ENCODE results near the gene NLRP7. TPM values are rescaled to one million over a fixed set of nuclear protein-coding genes. Genes with fewer than 3 reads are reported as not detected.
"Not testable (repeated sequence)": the region's sequence is repeated elsewhere in the genome, so short reads cannot be mapped to it uniquely, and the experiment has no call there.

NLRP7 gene
- polyA plus RNA-seq, 2 donors = not detected

GRCh38 chr19:54923276-54923675 lies 24.1 kb downstream of the NLRP7 start:
- H3K27ac ChIP-seq (ENCODE audit: low read depth in 2 of 2, low read length in 1 of 2) = no peak overlapping the region
- no peaks in the 10 kb centered on the region for H3K4me1 ChIP-seq (ENCODE audit: control insufficient read depth in 2 of 2, insufficient read depth in 2 of 2, low read length in 1 of 2)
- H3K36me3 ChIP-seq (ENCODE audit: control insufficient read depth in 2 of 2, insufficient read depth in 2 of 2, low read length in 1 of 2) = no peaks in the 10 kb centered on the region
- WGBS, 2 donors = 74 to 77% methylated on average over 9 of the region's 9 CpGs
- H3K27me3 ChIP-seq (ENCODE audit: control insufficient read depth in 1 of 2, insufficient read depth in 2 of 2, low read length in 2 of 2) = no peaks in the 10 kb centered on the region
- H3K9me3 ChIP-seq (ENCODE audit: control insufficient read depth in 2 of 2, insufficient read depth in 1 of 2, low read depth in 1 of 2, low read length in 1 of 2) = peaks cover 4 to 7% of the 10 kb centered on the region in 2 donors
- no peak overlapping the region for H3K4me3 ChIP-seq (ENCODE audit: low read depth in 1 of 2, low read length in 2 of 2)

GRCh38 chr19:54921082-54921481 lies 26.2 kb downstream of the NLRP7 start:
- Histone ChIP-seq H3K4me3 (ENCODE audit: low read depth in 1 of 2, low read length in 2 of 2) (no peak overlapping the region), H3K4me1 (ENCODE audit: control insufficient read depth in 2 of 2, insufficient read depth in 2 of 2, low read length in 1 of 2) (no peaks in the 10 kb centered on the region), H3K36me3 (ENCODE audit: control insufficient read depth in 2 of 2, insufficient read depth in 2 of 2, low read length in 1 of 2) (no peaks in the 10 kb centered on the region), H3K27ac (ENCODE audit: low read depth in 2 of 2, low read length in 1 of 2) (no peak overlapping the region), H3K27me3 (ENCODE audit: control insufficient read depth in 1 of 2, insufficient read depth in 2 of 2, low read length in 2 of 2) (peaks cover 0 to 3% of the 10 kb centered on the region in 2 donors), H3K9me3 (ENCODE audit: control insufficient read depth in 2 of 2, insufficient read depth in 1 of 2, low read depth in 1 of 2, low read length in 1 of 2) (no peaks in the 10 kb centered on the region)
- 48 to 58% methylated on average over 7 of the region's 7 CpGs for WGBS, 2 donors

GRCh38 chr19:54919646-54920563 lies 27.4 kb downstream of the NLRP7 start:
- not testable (repeated sequence) for H3K4me3 ChIP-seq (ENCODE audit: low read depth in 1 of 2, low read length in 2 of 2); H3K27ac ChIP-seq (ENCODE audit: low read depth in 2 of 2, low read length in 1 of 2); H3K9me3 ChIP-seq (ENCODE audit: control insufficient read depth in 2 of 2, insufficient read depth in 1 of 2, low read depth in 1 of 2, low read length in 1 of 2); H3K4me1 ChIP-seq (ENCODE audit: control insufficient read depth in 2 of 2, insufficient read depth in 2 of 2, low read length in 1 of 2); H3K27me3 ChIP-seq (ENCODE audit: control insufficient read depth in 1 of 2, insufficient read depth in 2 of 2, low read length in 2 of 2); H3K36me3 ChIP-seq (ENCODE audit: control insufficient read depth in 2 of 2, insufficient read depth in 2 of 2, low read length in 1 of 2)
- 36% methylated on average over 21 to 23 of the region's 24 CpGs for WGBS, 2 donors

- no peak overlapping the region for H3K4me3 ChIP-seq (ENCODE audit: low read depth in 1 of 2, low read length in 2 of 2)
- H3K4me1 ChIP-seq (ENCODE audit: control insufficient read depth in 2 of 2, insufficient read depth in 2 of 2, low read length in 1 of 2) = no peaks in the 10 kb centered on the region
- WGBS, 2 donors = 79 to 80% methylated on average over 9 of the region's 9 CpGs
- H3K36me3 ChIP-seq (ENCODE audit: control insufficient read depth in 2 of 2, insufficient read depth in 2 of 2, low read length in 1 of 2) = no peaks in the 10 kb centered on the region
- H3K27me3 ChIP-seq (ENCODE audit: control insufficient read depth in 1 of 2, insufficient read depth in 2 of 2, low read length in 2 of 2) = peaks cover 0 to 3% of the 10 kb centered on the region in 2 donors
- H3K27ac ChIP-seq (ENCODE audit: low read depth in 2 of 2, low read length in 1 of 2) = no peak overlapping the region
- no peaks in the 10 kb centered on the region for H3K9me3 ChIP-seq (ENCODE audit: control insufficient read depth in 2 of 2, insufficient read depth in 1 of 2, low read depth in 1 of 2, low read length in 1 of 2)
These were observed 28.8 kb downstream of the NLRP7 start for GRCh38 chr19:54918499-54918898.

DNA sequence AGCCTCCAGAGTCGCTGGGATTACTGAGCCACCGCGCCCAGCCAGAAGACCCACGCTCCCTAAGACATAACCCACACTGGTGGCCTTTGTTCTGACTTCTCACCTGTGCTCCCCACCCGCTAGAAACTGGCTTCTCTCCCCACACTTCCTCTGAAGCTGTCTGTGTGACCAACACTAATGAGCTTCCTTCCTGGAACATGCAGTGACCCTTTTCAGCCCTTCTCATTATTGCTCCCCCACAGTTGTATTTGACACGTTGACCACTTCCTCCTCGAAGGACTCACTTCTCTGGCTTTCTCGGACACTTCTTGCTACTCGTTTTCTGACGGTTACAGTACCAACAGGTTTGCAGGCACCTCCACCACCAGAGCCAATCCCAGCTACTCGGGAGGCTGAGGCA lies 30.5 kb downstream of the NLRP7 start:
- no peaks in the 10 kb centered on the region for H3K36me3 ChIP-seq (ENCODE audit: control insufficient read depth in 2 of 2, insufficient read depth in 2 of 2, low read length in 1 of 2)
- H3K27me3 ChIP-seq (ENCODE audit: control insufficient read depth in 1 of 2, insufficient read depth in 2 of 2, low read length in 2 of 2) = peaks cover 0 to 3% of the 10 kb centered on the region in 2 donors
- WGBS, 2 donors = 68 to 71% methylated on average over 11 of the region's 11 CpGs
- H3K27ac ChIP-seq (ENCODE audit: low read depth in 2 of 2, low read length in 1 of 2) = no peak overlapping the region
- H3K4me1 ChIP-seq (ENCODE audit: control insufficient read depth in 2 of 2, insufficient read depth in 2 of 2, low read length in 1 of 2) = no peaks in the 10 kb centered on the region
- no peak overlapping the region for H3K4me3 ChIP-seq (ENCODE audit: low read depth in 1 of 2, low read length in 2 of 2)
- H3K9me3 ChIP-seq (ENCODE audit: control insufficient read depth in 2 of 2, insufficient read depth in 1 of 2, low read depth in 1 of 2, low read length in 1 of 2) = peaks cover 0 to 2% of the 10 kb centered on the region in 2 donors

- H3K4me1 ChIP-seq (ENCODE audit: control insufficient read depth in 2 of 2, insufficient read depth in 2 of 2, low read length in 1 of 2); H3K27me3 ChIP-seq (ENCODE audit: control insufficient read depth in 1 of 2, insufficient read depth in 2 of 2, low read length in 2 of 2); H3K9me3 ChIP-seq (ENCODE audit: control insufficient read depth in 2 of 2, insufficient read depth in 1 of 2, low read depth in 1 of 2, low read length in 1 of 2); H3K36me3 ChIP-seq (ENCODE audit: control insufficient read depth in 2 of 2, insufficient read depth in 2 of 2, low read length in 1 of 2); H3K27ac ChIP-seq (ENCODE audit: low read depth in 2 of 2, low read length in 1 of 2); H3K4me3 ChIP-seq (ENCODE audit: low read depth in 1 of 2, low read length in 2 of 2): not testable (repeated sequence)
- 58 to 90% methylated on average over 3 of the region's 5 CpGs for WGBS, 2 donors
These were observed 39.4 kb downstream of the NLRP7 start for GRCh38 chr19:54907899-54908298.

GRCh38 chr19:54906819-54907218 lies 40.5 kb downstream of the NLRP7 start:
- no peak overlapping the region for H3K27ac ChIP-seq (ENCODE audit: low read depth in 2 of 2, low read length in 1 of 2)
- no peak overlapping the region for H3K4me3 ChIP-seq (ENCODE audit: low read depth in 1 of 2, low read length in 2 of 2)
- H3K4me1 ChIP-seq (ENCODE audit: control insufficient read depth in 2 of 2, insufficient read depth in 2 of 2, low read length in 1 of 2) = no peaks in the 10 kb centered on the region
- H3K9me3 ChIP-seq (ENCODE audit: control insufficient read depth in 2 of 2, insufficient read depth in 1 of 2, low read depth in 1 of 2, low read length in 1 of 2) = no peaks in the 10 kb centered on the region
- 80 to 86% methylated on average over 7 of the region's 7 CpGs for whole genome bisulfite sequencing, 2 donors
- H3K27me3 ChIP-seq (ENCODE audit: control insufficient read depth in 1 of 2, insufficient read depth in 2 of 2, low read length in 2 of 2) = no peaks in the 10 kb centered on the region
- H3K36me3 ChIP-seq (ENCODE audit: control insufficient read depth in 2 of 2, insufficient read depth in 2 of 2, low read length in 1 of 2) = no peaks in the 10 kb centered on the region

- H3K4me1 ChIP-seq (ENCODE audit: control insufficient read depth in 2 of 2, insufficient read depth in 2 of 2, low read length in 1 of 2) = no peaks in the 10 kb centered on the region
- H3K36me3 ChIP-seq (ENCODE audit: control insufficient read depth in 2 of 2, insufficient read depth in 2 of 2, low read length in 1 of 2) = no peaks in the 10 kb centered on the region
- no peaks in the 10 kb centered on the region for H3K9me3 ChIP-seq (ENCODE audit: control insufficient read depth in 2 of 2, insufficient read depth in 1 of 2, low read depth in 1 of 2, low read length in 1 of 2)
- no peaks in the 10 kb centered on the region for H3K27me3 ChIP-seq (ENCODE audit: control insufficient read depth in 1 of 2, insufficient read depth in 2 of 2, low read length in 2 of 2)
- 39 to 53% methylated on average over 22 of the region's 22 CpGs for WGBS, 2 donors
- H3K4me3 ChIP-seq (ENCODE audit: low read depth in 1 of 2, low read length in 2 of 2) = no peak within 1 kb of the TSS
- no peak within 1 kb of the TSS for H3K27ac ChIP-seq (ENCODE audit: low read depth in 2 of 2, low read length in 1 of 2)
These were observed 41.4 kb downstream of the NLRP7 start, which contains the start of gene NCR1 for GRCh38 chr19:54905803-54906511. NCR1 (plus strand) TSS chr19:54906148; CDS start chr19:54906188, 40 bp downstream.

DNA sequence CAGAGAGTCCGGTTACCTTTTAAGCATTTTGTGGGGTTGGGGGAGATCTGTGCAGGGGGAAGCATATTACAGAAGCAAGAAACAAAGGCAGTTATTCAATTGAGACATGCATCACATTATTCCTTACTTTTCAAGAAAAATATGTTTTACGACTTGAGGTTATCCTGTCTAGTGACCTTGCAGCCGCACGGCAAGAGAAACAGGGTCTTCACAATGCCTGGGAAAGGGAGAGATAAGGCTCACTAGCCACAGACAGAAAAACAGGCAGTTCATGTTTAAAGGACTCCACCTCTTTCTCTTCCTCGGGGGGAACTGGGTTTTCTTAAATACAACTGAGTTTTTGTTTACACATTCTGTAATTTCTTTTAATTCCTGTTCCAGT lies 41.9 kb downstream of the NLRP7 start:
- Histone ChIP-seq H3K27me3 (ENCODE audit: control insufficient read depth in 1 of 2, insufficient read depth in 2 of 2, low read length in 2 of 2) (no peaks in the 10 kb centered on the region), H3K36me3 (ENCODE audit: control insufficient read depth in 2 of 2, insufficient read depth in 2 of 2, low read length in 1 of 2) (no peaks in the 10 kb centered on the region), H3K9me3 (ENCODE audit: control insufficient read depth in 2 of 2, insufficient read depth in 1 of 2, low read depth in 1 of 2, low read length in 1 of 2) (no peaks in the 10 kb centered on the region), H3K4me3 (ENCODE audit: low read depth in 1 of 2, low read length in 2 of 2) (no peak overlapping the region), H3K4me1 (ENCODE audit: control insufficient read depth in 2 of 2, insufficient read depth in 2 of 2, low read length in 1 of 2) (no peaks in the 10 kb centered on the region), H3K27ac (ENCODE audit: low read depth in 2 of 2, low read length in 1 of 2) (no peak overlapping the region)
- WGBS, 2 donors = 39 to 51% methylated on average over 5 of the region's 5 CpGs

Measured in esophagus (tissue), 2 donors.